Nephron progenitor cell (in vitro differentiated cells): ENCODE results near the gene TRPC4AP.

Experiments
- DNase-seq: peaks from one replicate; pipeline ENCODE4 v3.0.0; 2021
- H3K27ac Mint-ChIP-seq: 2 replicates; pipeline ENCODE4 v1.8.0; 2021; ENCODE audit warnings: mild to moderate bottlenecking, moderate library complexity, mixed read lengths
- H3K27me3 Mint-ChIP-seq: 2 replicates; pipeline ENCODE4 v1.8.0; 2021; ENCODE audit warnings: mild to moderate bottlenecking, low read depth, mixed read lengths; ENCODE audit not compliant: poor library complexity
- H3K36me3 Mint-ChIP-seq: 2 replicates; pipeline ENCODE4 v1.8.0; 2021; ENCODE audit warnings: low read depth, mixed read lengths
- H3K4me1 Mint-ChIP-seq: 2 replicates; pipeline ENCODE4 v1.8.0; 2021; ENCODE audit warnings: mixed read lengths
- H3K4me3 Mint-ChIP-seq: 2 replicates; pipeline ENCODE4 v1.8.0; 2021; ENCODE audit warnings: mild to moderate bottlenecking, moderate library complexity, mixed read lengths
- H3K9me3 Mint-ChIP-seq: 2 replicates; pipeline ENCODE4 v1.8.0; 2021; ENCODE audit warnings: mild to moderate bottlenecking, moderate library complexity, mixed read lengths
- CTCF ChIP-seq: fragments of 200-600 bp; sonication (generic); IDR thresholded peaks from 2 replicates; pipeline ENCODE4 v1.5.0; 2021; ENCODE audit warnings: antibody characterized with exemption

Gene TRPC4AP

GRCh38 chr20:35111141-35111888 is 18.7 kb upstream of the TRPC4AP start:
- peaks cover 9% of the 10 kb centered on the region for H3K36me3 Mint-ChIP-seq

DNA sequence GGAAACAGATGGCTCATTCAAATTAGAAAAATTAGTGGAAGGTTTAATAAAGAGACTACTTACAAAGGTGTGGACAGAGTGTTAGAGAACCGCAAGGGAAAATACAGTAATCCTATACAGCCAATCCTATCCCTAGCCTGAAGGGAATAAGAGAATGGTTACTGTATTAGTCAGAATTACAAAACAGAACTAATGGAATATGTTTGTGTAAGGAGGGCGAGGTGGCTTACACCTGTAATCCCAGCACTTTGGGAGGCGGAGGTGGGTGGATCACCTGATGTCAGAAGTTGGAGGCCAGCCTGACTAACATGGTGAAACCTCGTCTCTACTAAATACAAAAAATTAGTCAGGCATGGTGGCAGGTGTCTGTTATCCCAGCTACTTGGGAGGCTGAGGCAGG is 16.3 kb upstream of the TRPC4AP start:
- no peaks in the 10 kb centered on the region for H3K9me3 Mint-ChIP-seq
- H3K36me3 Mint-ChIP-seq = no peaks in the 10 kb centered on the region
- no peak for TF ChIP-seq CTCF
- H3K27me3 Mint-ChIP-seq = peaks cover 5% of the 10 kb centered on the region
- no peak for DNase-seq
- H3K4me3 Mint-ChIP-seq = no peak overlapping the region
- H3K27ac Mint-ChIP-seq = no peak overlapping the region
- H3K4me1 Mint-ChIP-seq = no peaks in the 10 kb centered on the region

More at GRCh38 chr20:35111141-35111888, 18.7 kb upstream of the TRPC4AP start:
- no peaks in the 10 kb centered on the region for H3K9me3 Mint-ChIP-seq
- no peak for DNase-seq
- no peak overlapping the region for H3K27ac Mint-ChIP-seq
- H3K27me3 Mint-ChIP-seq = peaks cover 3% of the 10 kb centered on the region
- H3K4me3 Mint-ChIP-seq = no peak overlapping the region
- no peaks in the 10 kb centered on the region for H3K4me1 Mint-ChIP-seq
- TF ChIP-seq CTCF = no peak

DNA sequence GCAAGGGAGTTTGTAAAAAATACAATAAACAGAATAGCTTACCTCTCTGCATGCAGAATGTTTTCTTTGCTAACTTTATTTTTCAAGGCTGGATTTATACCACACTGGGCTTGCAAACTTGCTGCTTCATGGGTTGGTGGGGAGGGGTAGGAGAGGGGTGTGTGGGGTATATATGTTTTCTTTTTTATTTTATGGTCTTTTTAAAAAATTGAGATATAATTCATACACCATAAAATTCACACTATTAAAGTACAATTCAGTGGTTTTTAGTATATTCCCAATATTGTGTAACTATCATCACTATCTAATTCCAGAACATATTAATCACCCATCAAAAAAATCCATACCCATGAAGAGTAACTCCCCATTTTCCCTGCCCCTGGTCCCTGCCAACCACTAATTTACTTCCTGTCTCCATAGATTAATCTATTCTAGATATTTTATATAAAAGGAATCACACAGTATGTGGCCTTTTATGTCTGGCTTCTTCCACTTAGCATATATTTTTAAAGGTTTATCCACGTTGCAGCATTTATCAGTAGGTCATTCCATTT is 14.3 kb upstream of the TRPC4AP start:
- Mint-ChIP-seq H3K4me3 (no peak overlapping the region), H3K4me1 (no peaks in the 10 kb centered on the region), H3K27ac (no peak overlapping the region), H3K27me3 (peaks cover 5% of the 10 kb centered on the region), H3K36me3 (no peaks in the 10 kb centered on the region), H3K9me3 (no peaks in the 10 kb centered on the region)
- no peak for TF ChIP-seq CTCF
- no peak for DNase-seq

GRCh38 chr20:35104685-35105295 is 12.2 kb upstream of the TRPC4AP start:
- Mint-ChIP-seq H3K27me3 (peaks cover 8% of the 10 kb centered on the region), H3K9me3 (no peaks in the 10 kb centered on the region), H3K27ac (no peak overlapping the region), H3K36me3 (no peaks in the 10 kb centered on the region), H3K4me1 (no peaks in the 10 kb centered on the region), H3K4me3 (no peak overlapping the region)
- no peak for TF ChIP-seq CTCF
- no peak for DNase-seq

- Mint-ChIP-seq H3K4me3 (no peak overlapping the region), H3K27ac (no peak overlapping the region), H3K4me1 (no peaks in the 10 kb centered on the region), H3K27me3 (peaks cover 8% of the 10 kb centered on the region), H3K9me3 (no peaks in the 10 kb centered on the region), H3K36me3 (no peaks in the 10 kb centered on the region)
- no peak for TF ChIP-seq CTCF
- no peak for DNase-seq
These were observed 9.0 kb upstream of the TRPC4AP start for GRCh38 chr20:35101620-35102019.
